ENCODE results near the gene PPDPF. TPM values are rescaled to one million over a fixed set of nuclear protein-coding genes. Genes with fewer than 3 reads are reported as not detected.

The PPDPF gene
- total RNA-seq, 1 experiment from 2014 or later, result 149 TPM

GRCh38 chr20:63518351-63518861 is 2.2 kb upstream of the PPDPF start:
- H3K27ac Mint-ChIP-seq, result no peak overlapping the region
- Histone ChIP-seq H3K18ac (ENCODE audit: insufficient read length, low read depth, low read length) (no peak overlapping the region), H3K4me2 (ENCODE audit: insufficient read depth, insufficient read length, low read length) (no peak overlapping the region), H2AK5ac (ENCODE audit: insufficient read length, low read length) (no peak overlapping the region), H3K4ac (ENCODE audit: low read depth, low read length) (no peak overlapping the region), H3T11ph (ENCODE audit: low read length) (no peak overlapping the region), H3K23ac (ENCODE audit: insufficient read length, low read depth, low read length) (no peak overlapping the region), H2AFZ (ENCODE audit: low read length) (no peak overlapping the region), H2BK120ac (ENCODE audit: low read depth, low read length, poor library complexity, severe bottlenecking) (no peak overlapping the region), H2BK12ac (ENCODE audit: insufficient read length, low read depth, low read length) (no peak overlapping the region), H4K5ac (ENCODE audit: insufficient read length, low read depth, low read length) (no peak overlapping the region), H3K9me3 (ENCODE audit: control insufficient read depth, low read depth, low read length) (no peaks in the 10 kb centered on the region), H3K56ac (ENCODE audit: insufficient read length, low read depth, low read length) (no peak overlapping the region), H3K79me1 (ENCODE audit: insufficient read depth, low read depth, low read length, poor library complexity, severe bottlenecking) (peaks cover 4% of the 10 kb centered on the region), H4K91ac (ENCODE audit: insufficient read length, low read depth, low read length) (peak overlapping the region; percentile 58), H3K27me3 (ENCODE audit: insufficient read depth, low read length) (no peaks in the 10 kb centered on the region), H2BK5ac (ENCODE audit: insufficient read length, low read length) (no peak overlapping the region), H3K79me2 (ENCODE audit: insufficient read depth, low read length) (no peaks in the 10 kb centered on the region; the same call in 1 of the 2 replicates), H4K8ac (replicated peaks; ENCODE audit: insufficient read length, low read depth, low read length) (no peak overlapping the region), H2BK20ac (ENCODE audit: low read depth, low read length, poor library complexity, severe bottlenecking) (no peak overlapping the region), H3K4me1 (ENCODE audit: insufficient read depth, low read length) (no peaks in the 10 kb centered on the region; the same call in 1 of the 2 replicates), H3K27ac (ENCODE audit: insufficient read length, low read depth, low read length) (no peak overlapping the region), H4K20me1 (ENCODE audit: control insufficient read depth, insufficient read depth, insufficient read length) (no peaks in the 10 kb centered on the region), H2BK15ac (ENCODE audit: low read depth, low read length) (peak overlapping the region; percentile 58; the same call in 1 of the 2 replicates), H3K23me2 (ENCODE audit: insufficient read length, low read depth, low read length, poor library complexity, severe bottlenecking) (peaks cover 10% of the 10 kb centered on the region), H3K9ac (ENCODE audit: extremely low read depth, insufficient read length, low read length) (no peak overlapping the region), H3K14ac (ENCODE audit: insufficient read depth, low read length) (no peak overlapping the region)
- peaks cover 11 to 46% (median 16%) of the 10 kb centered on the region in 3 experiments; a peak in 6 of 7 replicates for H3K36me3 Mint-ChIP-seq (ENCODE audit: insufficient read depth in 1 of 3, low read depth in 3 of 3)
- H3K9me3 Mint-ChIP-seq, result peaks cover 4 to 19% of the 10 kb centered on the region in 2 experiments; a peak in 4 of 5 replicates
- peaks cover 26% of the 10 kb centered on the region for H3K27me3 Mint-ChIP-seq (ENCODE audit: low read depth)
- peak overlapping the region; percentile 63 to 85; a peak in 2 of 5 replicates for H3K4me3 Mint-ChIP-seq
- H3K4me1 Mint-ChIP-seq, result peaks cover 2 to 25% of the 10 kb centered on the region in 2 experiments; a peak in 2 of 4 replicates
- no CpG with 5 or more reads among the region's 20 CpGs for WGBS (ENCODE audit: extremely low coverage, insufficient read length, low lambda C conversion rate)
- DNase-seq, result peak; percentile 52
- peak; percentile 44; the same call in 2 of the 3 replicates for TF ChIP-seq CTCF (conservative IDR thresholded peaks at IDR 0.05)
